ENCODE data around the gene SPATA33.

The SPATA33 gene

GRCh38 chr16:89709716-89710432 is 52.2 kb downstream of the SPATA33 start:
- no peak for DNase-seq (ENCODE audit: low spot score)

GRCh38 chr16:89710709-89711564 is 53.3 kb downstream of the SPATA33 start:
- no peak for DNase-seq (ENCODE audit: low spot score)

DNA sequence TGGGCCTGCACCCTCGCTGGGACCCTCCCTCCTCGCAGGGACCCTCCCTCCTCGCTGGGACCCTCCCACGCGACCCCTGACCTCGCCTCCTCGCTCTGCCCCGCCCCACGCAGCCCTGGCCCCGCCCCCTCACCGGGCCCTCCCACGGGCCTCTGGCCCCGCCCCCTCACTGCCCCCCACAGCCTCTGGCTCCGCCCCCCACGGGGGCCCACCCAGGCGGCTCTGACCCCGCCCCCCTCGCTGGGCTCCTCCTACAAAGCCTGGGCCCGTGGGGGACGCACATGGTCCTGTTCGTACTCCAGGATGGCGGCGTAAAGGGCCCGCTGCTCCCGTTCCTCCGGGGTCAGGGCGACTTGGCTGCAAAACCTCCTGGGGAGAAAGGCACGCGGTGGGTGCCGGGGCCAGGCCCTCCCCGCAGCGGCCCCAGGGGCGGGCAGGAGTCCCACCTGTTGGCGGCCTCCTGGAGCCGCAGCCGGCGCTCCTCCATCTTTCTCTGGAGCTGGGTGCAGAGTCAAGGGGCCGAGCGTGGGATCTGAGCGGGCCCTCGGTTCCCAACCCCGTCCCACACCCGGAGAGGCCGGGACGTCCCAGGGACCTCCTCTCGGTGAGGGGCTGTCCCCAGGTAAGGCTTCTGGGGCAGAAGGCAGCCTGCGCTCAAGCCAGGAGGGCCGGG is 54.1 kb downstream of the SPATA33 start:
- peak; percentile 82 for DNase-seq (ENCODE audit: low spot score)

DNA sequence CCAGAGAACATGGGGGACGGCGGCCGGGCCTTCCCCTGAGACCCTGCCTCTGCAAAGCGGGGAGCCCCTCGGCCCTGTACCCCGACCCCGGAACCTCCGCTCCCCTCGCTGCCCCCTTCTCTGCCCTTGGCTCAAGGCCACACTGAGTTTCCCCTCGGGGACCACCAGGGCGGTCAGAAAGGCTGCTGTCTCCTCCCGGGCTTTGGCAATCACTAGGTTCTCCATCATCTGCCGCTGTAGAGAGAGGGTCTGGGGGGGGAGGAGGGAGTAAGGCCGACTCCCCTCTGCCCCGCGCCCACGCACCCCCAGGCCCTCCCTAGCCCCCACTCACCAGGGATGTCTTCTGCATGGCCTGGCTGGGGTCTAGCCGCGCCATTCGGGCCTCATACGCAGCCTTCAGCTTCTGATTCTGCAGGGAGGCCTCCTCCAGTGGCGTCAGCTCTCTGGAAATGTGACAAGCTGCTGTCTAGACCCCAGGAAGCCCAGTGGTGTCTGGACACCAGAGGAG is 54.7 kb downstream of the SPATA33 start:
- DNase-seq (ENCODE audit: low spot score), result no peak

DNA sequence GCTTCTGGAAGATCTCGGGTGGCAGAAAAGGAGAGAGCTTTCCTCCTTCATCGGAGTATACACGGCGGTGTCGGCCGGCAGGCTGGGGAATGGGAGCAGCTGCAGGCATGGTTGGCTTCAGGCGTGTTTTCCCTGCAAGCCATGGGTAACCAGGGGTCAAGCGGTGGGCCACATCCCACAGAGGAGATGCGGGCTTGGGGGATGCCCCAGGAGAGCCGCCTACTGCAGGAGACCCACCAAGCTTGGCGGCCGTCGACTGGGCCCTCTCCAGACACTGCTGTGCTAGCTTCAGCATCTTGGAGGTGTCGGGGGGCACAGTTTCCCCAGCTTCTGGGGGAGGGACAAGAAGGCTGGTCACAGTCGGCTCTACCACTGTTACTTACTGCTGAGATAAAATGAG is 58.9 kb downstream of the SPATA33 start:
- no peak for DNase-seq (ENCODE audit: low spot score)

- no peak for DNase-seq (ENCODE audit: low spot score)
Observed at GRCh38 chr16:89716916-89717687, 59.5 kb downstream of the SPATA33 start.

DNA sequence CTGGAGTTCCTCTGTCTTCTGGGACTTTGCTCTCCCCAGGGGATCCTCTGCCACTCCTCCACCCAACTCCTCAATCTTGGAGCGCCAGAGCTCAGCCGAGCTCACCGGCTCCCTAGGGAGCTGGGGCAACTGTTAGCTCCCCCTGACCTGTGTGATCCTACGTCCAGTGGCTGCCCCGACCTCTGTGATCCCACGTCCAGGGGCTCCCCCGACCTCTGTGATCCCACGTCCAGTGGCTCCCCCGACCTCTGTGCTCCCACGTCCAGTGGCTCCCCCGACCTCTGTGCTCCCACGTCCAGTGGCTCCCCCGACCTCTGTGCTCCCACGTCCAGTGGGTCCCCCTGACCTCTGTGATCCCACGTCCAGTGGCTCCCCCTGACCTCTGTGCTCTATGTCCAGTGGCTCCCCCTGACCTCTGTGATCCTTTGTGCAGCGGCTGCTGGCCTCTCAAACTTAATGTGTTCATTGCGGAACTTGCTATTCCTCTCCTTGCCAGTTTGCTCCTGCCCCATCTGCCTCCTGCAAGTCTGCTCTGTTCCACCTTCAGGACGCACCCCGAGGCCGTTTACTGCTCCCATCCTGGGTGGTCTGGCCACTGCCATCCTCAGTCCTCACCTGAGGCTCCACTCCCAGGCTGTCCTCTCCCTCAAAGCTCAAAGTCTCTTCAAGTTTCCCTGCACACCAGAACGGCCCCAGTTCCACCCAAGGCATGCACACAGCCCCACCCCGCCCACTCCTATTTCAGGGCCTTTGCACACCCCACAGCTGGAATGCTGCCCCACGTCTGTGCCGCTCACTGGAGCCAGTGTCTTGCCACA is 60.3 kb downstream of the SPATA33 start:
- no peak for DNase-seq (ENCODE audit: low spot score)

Data from AG08395 (cell line).